NCI-H2081 treated with DMSO at 0.1 percent for 48 hours (cell line): ENCODE data around the gene NUP188.
"Not testable (repeated sequence)": the region's sequence is repeated elsewhere in the genome, so short reads cannot be mapped to it uniquely, and the experiment has no call there.

ENCODE experiments used
- DNase-seq: peaks from one replicate; lab custom pipeline; 2025; lab: John Stamatoyannopoulos, UW

The NUP188 gene

DNA sequence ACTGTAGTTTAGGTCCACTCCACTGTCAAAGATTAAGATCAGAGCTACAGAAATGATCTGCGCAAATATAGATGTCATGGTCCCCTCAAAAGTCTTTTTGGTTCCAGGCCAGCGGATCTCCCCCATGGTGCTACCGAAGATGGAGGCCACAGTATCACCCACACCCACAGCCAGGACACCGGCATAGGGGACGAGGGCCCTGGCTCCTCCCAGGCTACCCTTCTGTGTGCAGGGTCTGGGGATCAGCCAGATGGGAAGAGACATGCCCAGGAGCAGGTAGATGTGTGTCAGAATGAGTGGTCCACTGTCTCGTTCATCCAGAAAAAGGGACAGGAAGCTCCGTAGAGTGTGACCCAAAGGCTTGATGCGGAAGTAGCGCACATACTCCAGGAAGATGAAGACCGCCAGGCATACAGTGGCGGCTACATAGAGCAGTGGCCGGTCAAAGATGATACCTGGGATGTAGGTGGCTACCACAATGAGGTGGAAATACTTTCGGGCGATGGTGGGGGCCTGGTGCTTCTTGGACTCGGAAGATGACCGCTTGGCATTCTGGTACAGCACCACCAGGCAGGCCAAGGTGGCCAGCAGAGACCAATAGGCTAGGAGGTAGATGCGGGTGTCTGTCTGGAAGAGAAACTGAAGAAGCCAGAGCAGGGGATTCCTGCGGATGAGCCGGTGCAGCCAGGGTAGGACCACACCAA, 1.5 kb upstream of the NUP188 start:
- DNase-seq = no peak

- DNase-seq = no peak
Measured at GRCh38 chr9:128946571-128947276, 775 bp upstream of the NUP188 start.

- DNase-seq = no peak
Measured at GRCh38 chr9:128947277-128947526, 297 bp upstream of the NUP188 start.

DNA sequence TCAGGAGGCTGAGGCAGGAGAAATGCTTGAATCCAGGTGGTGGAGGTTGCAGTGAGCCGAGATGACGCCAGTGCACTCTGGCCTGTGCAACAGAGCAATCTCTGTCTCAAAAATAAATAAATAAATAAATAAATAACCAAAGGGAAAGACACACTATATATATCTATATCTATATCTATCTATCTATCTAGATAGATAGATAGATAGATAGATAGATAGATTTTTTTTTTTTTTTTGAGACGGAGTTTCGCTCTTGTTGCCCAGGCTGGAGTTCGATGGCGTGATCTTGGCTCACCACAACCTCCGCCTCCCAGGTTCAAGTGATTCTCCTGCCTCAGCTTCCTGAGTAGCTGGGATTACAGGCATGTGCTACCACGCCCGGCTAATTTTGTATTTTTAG, 13.9 kb downstream of the NUP188 start:
- not testable (repeated sequence) for DNase-seq

DNA sequence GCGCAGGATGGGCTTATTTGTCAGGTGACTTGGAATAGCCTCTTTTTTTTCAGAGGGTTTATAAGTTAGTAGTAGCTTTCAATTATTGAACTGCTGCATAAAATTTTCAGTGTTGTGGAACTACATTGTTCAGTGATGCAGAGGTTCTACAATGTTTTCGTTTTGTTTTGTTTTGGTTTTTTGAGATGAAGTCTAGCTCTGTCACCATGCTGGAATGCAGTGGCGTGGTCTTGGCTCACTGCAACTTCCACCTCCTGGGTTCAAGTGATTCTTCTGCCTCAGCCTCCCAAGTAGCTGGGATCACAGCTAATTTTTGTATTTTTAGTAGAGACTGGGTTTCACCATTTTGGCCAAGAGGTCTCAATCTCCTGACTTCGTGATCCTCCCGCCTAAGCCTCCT, 22.0 kb downstream of the NUP188 start:
- no peak for DNase-seq

DNA sequence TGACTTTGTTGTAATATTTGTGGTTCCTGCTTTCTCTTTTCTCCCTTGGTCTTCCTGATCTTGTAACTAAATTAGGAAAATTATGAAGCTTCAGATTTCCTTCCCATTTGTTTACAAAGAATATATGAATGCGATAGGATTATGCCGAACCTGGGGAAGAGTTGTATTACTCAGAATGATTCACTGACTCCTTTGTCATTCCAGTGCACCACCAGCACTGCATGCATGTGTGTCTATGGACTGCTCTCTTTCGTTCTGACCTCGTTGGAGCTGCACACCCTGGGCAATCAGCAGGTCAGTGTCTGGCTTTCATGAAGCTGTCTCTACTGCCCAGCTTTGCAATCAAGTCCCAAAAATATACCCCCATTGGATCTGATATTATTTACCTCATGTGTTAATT, 25.5 kb downstream of the NUP188 start:
- DNase-seq = no peak

GRCh38 chr9:128979111-128979510, 31.6 kb downstream of the NUP188 start:
- no peak for DNase-seq

GRCh38 chr9:128983536-128983935, 36.0 kb downstream of the NUP188 start:
- no peak for DNase-seq

DNA sequence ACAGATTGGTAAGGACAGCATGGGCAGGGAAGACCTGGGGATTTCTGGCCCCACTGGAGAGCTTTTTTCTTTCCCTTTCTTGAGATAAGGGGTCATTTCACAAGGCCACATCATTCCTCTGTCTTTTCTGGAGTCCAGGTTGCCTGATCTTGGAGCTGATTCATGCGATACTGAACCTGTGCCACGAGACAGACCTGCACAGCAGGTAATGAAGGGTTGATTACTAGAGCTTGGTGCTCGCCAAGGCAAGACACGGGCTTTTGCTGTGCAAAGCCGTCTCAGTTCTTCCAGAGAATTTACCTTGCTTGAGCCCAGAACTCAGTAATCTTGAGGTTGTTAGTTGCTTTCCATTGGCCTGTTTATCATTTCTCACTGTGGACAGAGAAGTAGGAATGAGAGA, 39.2 kb downstream of the NUP188 start:
- no peak for DNase-seq

DNA sequence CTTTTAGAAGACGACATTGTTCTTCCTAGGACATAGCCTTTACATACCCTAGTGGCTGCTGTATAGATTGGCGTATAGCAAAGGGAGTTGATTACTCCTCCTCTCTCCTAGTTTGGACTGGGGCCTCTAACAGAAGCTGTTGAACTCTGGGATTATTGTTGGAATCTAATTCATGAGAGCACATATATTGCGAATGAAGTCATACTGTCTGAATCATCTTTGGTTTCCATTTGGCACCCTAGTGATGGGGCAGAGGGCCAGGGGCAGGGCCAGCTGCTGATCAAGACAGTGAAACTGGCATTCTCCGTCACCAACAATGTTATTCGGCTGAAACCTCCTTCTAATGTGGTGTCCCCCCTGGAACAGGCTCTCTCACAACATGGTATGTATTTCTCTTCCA, 40.3 kb downstream of the NUP188 start:
- DNase-seq = no peak

DNA sequence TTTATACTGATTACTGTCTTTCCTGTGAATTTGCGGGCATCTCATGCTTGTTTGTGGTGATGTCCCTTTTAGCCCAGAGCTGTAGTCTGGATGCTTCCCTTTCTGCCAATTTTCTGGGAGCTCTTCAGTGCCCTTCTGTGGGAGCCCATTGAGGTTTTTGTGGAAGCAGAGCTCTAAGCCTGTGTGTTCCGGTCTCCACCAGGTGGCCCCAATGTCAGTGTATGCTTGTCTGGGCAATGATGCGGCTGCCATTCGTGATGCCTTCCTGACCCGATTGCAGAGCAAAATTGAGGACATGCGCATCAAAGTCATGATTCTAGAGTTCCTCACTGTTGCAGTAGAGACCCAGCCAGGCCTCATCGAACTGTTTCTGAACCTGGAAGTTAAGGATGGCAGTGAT, 45.5 kb downstream of the NUP188 start:
- no peak for DNase-seq

DNA sequence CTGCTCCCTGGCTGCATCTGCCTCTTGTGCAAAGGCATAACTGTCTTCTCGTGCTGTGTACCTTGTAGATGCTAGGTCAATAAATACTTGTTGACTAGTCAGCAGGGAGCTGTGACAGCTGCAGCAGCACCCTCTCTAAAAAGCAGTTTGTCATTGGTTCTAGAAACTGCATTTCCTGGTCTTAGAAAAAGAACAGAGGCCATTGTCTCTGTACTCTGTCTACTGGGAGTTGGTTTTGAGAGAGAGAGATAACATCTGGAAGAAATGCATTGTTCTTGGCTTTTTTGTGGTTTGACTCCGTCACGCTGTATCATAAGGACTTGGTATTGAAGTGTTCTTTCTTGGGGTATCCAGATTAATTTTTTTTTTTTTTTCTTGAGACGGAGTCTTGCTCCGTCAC, 48.3 kb downstream of the NUP188 start:
- no peak for DNase-seq

GRCh38 chr9:128998462-128998861, 51.0 kb downstream of the NUP188 start:
- DNase-seq = no peak

DNA sequence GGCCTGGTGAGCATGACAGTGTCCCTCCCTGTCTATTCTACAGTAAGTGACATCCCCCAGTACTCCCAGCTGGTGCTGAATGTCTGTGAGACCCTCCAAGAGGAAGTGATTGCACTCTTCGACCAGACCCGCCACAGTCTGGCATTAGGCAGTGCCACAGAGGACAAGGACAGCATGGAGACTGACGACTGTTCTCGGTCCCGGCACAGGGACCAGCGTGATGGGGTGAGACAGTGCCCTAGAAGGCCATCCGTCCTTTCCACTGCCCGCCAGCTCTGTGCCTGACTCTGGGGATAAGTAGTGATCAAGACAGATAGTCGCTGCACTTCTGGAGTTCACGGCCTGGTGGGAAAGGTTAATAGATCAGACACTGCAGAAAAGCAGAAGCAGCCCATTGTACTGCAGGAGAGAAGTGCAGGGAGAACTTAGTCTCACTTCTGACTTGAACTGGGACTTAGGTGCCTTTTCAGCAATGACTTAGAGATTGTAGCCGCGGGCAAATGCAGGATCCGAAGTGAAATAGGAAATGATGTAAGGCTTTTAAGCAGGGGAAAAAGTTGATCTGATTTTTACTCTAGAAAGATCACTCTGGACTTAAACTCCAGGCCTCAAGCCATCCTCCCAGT, 52.2 kb downstream of the NUP188 start:
- no peak for DNase-seq

DNA sequence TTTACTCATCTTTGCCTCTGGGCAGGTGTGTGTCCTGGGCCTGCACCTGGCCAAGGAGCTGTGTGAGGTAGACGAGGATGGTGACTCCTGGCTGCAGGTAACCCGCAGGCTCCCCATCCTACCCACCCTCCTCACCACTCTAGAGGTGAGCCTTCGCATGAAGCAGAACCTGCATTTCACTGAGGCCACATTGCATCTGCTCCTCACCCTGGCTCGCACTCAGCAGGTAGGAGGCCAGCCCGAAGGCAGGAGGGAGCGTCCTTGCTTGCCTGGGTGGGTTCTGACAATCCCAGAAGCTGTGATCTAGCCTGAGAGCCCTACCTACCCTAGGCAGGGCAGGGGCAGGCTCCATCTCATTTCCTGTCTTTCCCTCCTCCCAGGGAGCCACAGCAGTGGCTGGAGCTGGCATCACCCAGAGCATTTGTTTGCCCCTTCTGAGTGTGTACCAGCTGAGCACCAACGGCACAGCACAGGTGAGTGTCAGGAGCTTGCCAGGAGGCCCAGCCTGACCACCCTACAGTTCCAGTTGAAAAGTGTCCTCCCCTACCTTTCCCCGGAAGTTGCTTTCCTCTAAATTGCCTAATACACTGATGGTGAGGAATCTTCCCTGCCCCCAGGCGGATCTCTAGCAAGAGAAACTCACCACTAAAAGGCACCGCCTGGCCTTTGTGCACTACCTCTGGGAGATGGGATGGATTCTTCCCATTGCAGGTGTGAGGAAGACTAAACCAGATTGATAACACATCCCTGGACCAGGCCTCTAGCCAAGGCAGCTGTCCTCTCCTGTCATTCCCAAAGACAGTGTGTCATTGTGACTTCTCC, 54.2 kb downstream of the NUP188 start:
- no peak for DNase-seq

DNA sequence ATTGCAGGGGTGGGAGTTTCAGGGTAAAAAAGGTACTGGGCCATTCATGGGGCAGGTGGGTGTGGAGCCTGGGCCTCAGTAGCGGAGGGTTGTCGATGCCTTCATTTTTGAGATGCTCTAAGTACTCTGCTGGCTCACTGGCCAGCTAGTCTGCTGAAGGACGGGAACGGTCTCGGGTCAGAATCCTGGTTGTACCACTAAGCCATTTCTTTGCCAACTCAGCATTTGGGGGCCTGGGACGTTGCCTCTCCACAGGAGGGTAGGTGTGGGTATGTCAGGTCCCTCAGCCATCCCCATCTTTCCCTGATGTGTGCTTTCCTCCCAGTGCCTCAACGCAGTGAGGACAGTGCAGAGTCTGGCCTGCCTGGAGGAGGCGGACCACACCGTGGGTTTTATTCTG, 55.5 kb downstream of the NUP188 start:
- no peak for DNase-seq

DNA sequence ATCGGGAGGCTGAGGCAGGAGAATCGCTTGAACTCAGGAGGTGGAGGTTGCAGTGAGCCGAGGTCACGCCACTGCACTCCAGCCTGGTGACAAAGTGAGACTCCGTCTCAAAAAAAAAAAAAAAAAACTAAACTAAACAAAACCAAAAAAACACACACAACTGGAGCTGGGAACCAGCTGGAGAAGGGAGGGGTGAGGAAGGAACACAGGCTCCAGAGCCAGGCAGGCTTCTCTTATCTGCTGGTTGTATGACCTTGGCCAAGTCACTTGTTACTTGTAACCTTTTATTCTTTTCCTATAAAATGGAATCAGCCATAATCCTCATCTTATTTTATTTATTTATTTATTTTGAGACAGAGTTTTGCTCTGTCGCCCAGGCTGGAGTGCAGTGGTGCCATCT, 56.7 kb downstream of the NUP188 start:
- DNase-seq = not testable (repeated sequence)

DNA sequence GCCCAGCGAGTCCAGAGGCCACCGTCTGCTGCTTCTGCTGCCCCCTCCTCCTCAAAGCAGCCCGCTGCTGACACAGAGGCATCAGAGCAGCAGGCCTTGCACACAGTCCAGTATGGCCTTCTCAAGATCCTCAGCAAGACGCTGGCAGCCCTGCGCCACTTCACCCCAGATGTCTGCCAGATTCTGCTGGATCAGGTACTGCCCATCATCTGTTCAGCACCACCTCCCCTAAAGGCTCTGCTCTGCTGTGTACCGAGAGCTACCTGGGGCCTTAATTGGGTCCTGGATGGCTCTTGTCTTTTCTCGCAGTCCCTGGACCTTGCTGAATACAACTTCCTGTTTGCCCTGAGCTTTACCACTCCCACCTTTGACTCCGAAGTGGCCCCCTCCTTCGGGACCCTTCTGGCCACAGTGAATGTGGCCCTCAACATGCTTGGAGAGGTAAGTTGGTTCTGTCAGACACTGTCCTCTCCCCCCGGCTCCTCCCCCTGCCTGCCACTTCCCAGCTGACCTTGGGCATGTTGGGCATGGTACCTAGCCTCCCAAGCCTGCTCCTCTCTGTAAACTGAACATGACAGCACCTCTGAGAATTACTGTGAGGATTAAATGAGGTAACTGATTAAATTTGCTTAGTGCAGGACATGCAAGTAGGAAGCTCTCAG, 58.0 kb downstream of the NUP188 start:
- no peak for DNase-seq

GRCh38 chr9:129006328-129007034, 59.0 kb downstream of the NUP188 start:
- DNase-seq = no peak

- DNase-seq = no peak
Measured at GRCh38 chr9:129007035-129007765, 59.7 kb downstream of the NUP188 start.
